ENCODE data around the gene DAB2IP. TPM values are rescaled to one million over a fixed set of nuclear protein-coding genes. Genes with fewer than 3 reads are reported as not detected.

The DAB2IP gene
- total RNA-seq, 1 experiment from 2014 or later, result 31.0 TPM

GRCh38 chr9:121709798-121710197, 58.4 kb downstream of the DAB2IP start (continued):
- TF ChIP-seq EZH2phosphoT487 (IDR thresholded peaks at IDR 0.05; ENCODE audit: borderline replicate concordance) (no peak), POLR2AphosphoS5 (IDR thresholded peaks at IDR 0.05; ENCODE audit: low read depth, low read length) (no peak), EGR1 (IDR thresholded peaks at IDR 0.05; ENCODE audit: low read depth) (no peak)

- no TSS peak for BruUV-seq (replicated peaks)
- Histone ChIP-seq H4K20me1 (ENCODE audit: insufficient read depth) (no peaks in the 10 kb centered on the region), H3K79me2 (ENCODE audit: insufficient read depth, low read length) (peaks cover 21% of the 10 kb centered on the region; the same call in 1 of the 2 replicates), H3K4me1 (ENCODE audit: control insufficient read depth in 1 of 2, insufficient read depth in 2 of 2, low read length in 2 of 2) (peaks cover 7 to 16% of the 10 kb centered on the region in 2 experiments), H3K9me2 (ENCODE audit: insufficient read depth) (no peaks in the 10 kb centered on the region), H3K27me3 (ENCODE audit: insufficient read depth, low read length) (no peaks in the 10 kb centered on the region), H2AFZ (ENCODE audit: low read depth, low read length, poor library complexity, severe bottlenecking) (no peak overlapping the region), H3K27ac (ENCODE audit: low read depth, low read length) (no peak overlapping the region), H3K9me3 (ENCODE audit: control insufficient read depth in 1 of 2, insufficient read depth in 1 of 2, low read depth in 1 of 2, low read length in 2 of 2) (no peaks in the 10 kb centered on the region), H3K36me3 (ENCODE audit: control insufficient read depth in 1 of 2, insufficient read depth in 2 of 2, low read length in 2 of 2) (no peaks in the 10 kb centered on the region), H3K9ac (ENCODE audit: low read length) (no peak overlapping the region), H3K4me2 (ENCODE audit: low read length) (no peak overlapping the region), H3K4me3 (replicated peaks in 1 of 2; ENCODE audit: low read depth in 1 of 2, low read length in 2 of 2) (no peak overlapping the region)
- RAD21 ChIA-PET (ENCODE audit: low non-redundant PET in 1 of 2, low total read pairs in 2 of 2, uncharacterized antibody in 2 of 2, unreplicated experiment in 2 of 2), result no interaction called here
- POLR2A ChIA-PET, result no interaction called here
- intact Hi-C loops (cut with micrococcal nuclease), result no loop called here
- DNase-seq (ENCODE audit: low read depth, low spot score) (no peak), ATAC-seq (no peak)
- CTCF ChIA-PET, result no interaction called here
- TF ChIP-seq SRF (IDR thresholded peaks at IDR 0.05; ENCODE audit: low read depth) (no peak), YY1 (IDR thresholded peaks at IDR 0.05; ENCODE audit: extremely low read depth, insufficient replicate concordance, low read depth, low read length) (no peak), CBX3 (IDR thresholded peaks at IDR 0.05; ENCODE audit: low read depth) (no peak), ZBTB33 (IDR thresholded peaks at IDR 0.05; ENCODE audit: extremely low read depth, insufficient replicate concordance, low read length) (no peak), FOSL1 (IDR thresholded peaks at IDR 0.05; ENCODE audit: low read depth) (no peak), POLR2AphosphoS5 (IDR thresholded peaks at IDR 0.05; ENCODE audit: low read depth, low read length) (no peak), EGR1 (IDR thresholded peaks at IDR 0.05; ENCODE audit: low read depth) (no peak), CTCF (IDR thresholded peaks at IDR 0.05 in 2 of 3, conservative IDR thresholded peaks at IDR 0.05 in 1 of 3; ENCODE audit: borderline replicate concordance in 1 of 3, insufficient read depth in 1 of 3, low read depth in 2 of 3, low read length in 2 of 3) (no peak), REST (IDR thresholded peaks at IDR 0.05; ENCODE audit: low read depth) (no peak), ZNF274 (IDR thresholded peaks at IDR 0.05; ENCODE audit: low read depth, low read length) (no peak)
Observed at GRCh38 chr9:121711281-121711680, 59.8 kb downstream of the DAB2IP start.

Data from HCT116 (cell line).